Measurements from ENCODE around the gene MKS1.

The MKS1 gene

DNA sequence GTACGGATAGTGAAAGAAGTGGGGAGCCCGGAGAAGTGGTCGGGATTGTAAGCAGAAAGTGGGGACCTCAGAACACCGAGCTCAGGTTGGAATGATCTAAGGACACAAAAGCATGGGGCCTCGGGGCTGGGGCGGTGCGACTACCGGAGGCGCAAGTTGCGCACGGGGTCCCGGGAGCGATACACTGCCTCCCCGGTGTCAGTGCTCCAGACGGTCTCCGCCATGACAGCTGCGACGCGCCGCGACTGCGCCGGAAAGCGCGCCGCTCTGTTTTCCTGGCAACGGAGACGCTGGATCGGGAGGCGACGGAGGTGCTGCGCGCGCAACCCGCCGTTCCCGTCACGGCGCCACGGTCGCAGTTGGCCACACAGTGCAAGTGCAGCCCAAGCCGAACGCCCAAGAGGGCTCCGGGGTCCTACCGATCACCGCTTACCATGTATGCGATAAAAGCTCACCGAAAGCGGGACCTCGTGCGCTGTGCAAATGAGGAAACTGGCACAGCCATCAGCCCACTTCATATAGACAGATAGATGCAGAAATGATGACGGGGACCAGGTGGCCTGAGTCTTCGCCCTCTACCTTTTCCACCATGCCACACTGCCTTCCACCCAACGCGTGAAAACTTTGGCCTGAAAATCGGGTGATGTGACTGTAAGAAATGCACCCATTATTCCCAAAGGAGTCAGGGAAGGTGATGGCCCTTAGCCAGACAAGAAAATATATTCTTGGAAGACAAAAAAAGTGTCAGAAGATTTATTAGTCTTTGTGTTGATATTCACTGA lies at the start of gene MKS1:
Gene MKS1 (minus strand): TSS at position 249 of the 782 bp plus-strand sequence. CDS start 25 bp downstream, at position 224.
- DNase-seq (ENCODE audit: low spot score): peak; percentile 95

DNA sequence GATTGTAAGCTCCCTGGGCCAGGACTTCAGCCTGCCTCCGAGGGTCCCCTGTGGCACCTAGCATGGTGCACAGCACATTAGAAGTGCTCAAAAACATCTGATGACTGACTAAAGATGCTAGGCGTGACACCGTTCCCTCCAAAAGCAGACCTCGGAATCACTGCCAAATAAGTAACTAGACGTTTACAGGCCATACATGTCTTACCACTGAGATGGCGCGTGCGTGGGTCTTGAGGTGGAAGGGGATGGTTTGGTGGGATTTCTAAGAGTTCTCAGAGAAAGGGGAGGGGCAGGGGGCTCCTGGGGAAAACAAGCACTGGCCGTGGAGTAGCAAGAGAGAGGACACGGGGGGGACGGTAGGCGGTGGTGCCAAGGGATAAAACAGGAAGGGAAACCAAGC lies 49.3 kb upstream of the MKS1 start:
- DNase-seq (ENCODE audit: low spot score): no peak

DNA sequence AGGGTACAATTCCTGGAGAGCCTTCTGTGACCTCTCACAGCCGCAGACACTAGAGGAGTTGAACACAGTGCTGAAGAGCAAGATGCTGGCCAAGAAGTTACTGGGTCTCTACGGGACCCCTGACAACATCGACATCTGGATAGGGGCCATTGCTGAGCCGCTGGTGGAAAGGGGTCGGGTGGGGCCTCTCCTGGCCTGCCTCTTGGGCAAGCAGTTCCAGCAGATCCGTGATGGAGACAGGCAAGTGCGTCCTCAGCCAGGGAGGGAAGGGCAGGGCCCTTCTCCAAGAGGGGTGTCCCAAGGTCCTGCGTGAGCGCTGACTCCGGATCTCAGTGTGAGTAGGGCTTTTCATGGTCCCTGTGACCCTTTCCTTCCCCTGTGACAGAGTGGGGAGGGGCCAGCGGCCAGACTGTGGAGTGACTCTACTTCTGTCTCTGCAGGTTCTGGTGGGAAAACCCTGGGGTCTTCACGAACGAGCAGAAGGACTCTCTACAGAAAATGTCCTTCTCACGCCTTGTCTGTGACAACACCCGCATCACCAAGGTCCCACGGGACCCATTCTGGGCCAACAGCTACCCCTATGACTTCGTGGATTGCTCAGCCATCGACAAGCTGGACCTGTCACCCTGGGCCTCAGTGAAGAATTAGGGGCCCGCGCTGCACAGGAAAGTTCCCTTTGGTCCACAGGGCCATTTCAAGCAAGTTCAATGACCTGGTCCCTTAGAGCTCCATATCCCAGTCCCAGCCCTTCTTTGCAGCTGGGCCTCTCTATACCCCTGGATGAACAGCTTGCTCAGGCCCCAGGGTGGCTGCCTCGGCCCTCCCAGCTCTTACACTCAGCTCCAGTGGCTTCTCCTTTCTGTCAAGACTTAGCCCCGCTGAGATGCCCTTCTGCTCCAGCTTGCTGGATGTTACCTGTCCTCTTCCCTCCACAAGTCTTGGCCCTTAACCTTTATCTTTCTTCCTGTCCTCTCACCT lies 48.6 kb upstream of the MKS1 start:
- DNase-seq (ENCODE audit: low spot score): no peak

DNA sequence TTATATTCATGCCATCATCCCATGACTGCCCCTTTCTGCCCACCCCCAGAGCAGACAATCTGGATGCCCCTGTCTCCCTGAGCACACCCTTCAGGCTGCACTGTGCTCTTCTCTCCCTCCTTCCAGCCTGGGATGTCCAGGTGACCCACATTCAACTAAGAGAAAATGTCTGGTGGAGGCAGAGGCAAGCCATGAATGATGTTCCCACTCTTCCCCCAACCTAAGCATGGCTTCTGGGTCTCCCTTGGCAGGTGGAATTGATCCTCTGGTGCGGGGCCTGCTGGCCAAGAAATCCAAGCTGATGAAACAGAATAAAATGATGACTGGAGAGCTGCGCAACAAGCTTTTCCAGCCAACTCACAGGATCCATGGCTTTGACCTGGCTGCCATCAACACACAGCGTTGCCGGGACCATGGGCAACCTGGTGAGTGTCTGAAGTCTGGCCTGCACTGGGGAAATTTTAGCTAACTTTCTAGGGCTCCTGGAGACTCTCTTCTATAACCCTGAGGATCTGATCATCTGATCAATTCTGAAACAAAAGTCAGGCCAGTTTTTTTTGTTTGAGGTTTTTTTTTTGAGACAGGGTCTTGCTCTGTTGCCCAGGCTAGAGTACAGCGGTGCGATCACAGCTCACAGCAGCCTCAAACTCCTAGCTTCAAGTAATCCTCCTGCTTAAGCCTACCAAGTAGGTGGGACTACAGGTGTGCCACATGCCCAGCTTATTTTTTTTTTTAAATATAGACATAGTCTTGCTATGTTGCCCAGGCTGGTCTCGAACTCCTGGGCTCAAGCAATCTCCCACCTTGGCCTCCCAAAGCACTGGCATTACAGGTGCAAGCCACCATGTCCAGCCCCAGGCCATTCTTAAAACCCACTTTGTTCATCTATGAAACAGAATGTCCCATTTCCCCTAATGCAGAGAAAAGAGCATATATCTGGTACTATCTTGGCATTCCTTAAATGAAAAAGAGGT lies 47.1 kb upstream of the MKS1 start:
- DNase-seq (ENCODE audit: low spot score): no peak

DNA sequence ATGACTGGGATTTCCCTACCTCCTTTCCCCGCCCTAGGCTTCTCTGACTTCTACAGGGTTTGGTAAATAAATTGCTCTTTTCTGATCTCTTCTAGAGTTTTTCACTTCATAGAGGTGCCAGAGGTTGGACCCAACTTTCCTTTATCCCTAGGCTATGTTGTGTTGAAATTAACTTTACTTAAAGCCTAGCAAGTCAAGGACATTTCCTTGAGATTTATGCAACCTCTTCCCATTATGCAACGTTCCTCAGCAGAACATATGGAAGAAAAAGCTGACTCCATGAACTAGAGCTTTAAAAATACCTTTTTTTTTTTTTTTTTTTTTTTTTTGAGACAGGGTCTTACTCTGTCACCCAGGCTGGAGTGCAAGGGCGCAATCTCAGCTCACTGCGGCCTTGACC lies 46.2 kb upstream of the MKS1 start:
- no peak for DNase-seq (ENCODE audit: low spot score)

- no peak for DNase-seq (ENCODE audit: low spot score)
Measured at GRCh38 chr17:58264407-58265103, 45.5 kb upstream of the MKS1 start.

DNA sequence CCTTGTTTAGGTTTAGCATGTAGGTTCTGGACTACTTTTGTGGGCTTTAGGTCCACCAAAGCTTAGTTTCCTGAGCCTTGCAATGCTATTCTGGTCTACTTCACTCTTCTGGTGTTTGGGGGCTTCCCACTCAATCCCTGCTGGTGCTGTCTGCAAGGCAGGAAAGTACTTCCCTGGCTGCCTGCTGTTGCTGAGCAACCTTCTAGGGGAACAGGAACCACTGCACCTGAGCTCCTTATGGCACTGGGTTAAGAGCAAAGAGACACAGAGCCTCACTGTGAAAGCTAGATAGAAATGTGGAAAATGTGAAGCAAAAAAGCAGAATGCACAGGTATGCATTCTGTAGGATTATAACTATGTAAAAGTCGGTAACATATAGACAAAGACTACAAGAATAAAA lies 44.7 kb upstream of the MKS1 start:
- DNase-seq (ENCODE audit: low spot score): no peak

- DNase-seq (ENCODE audit: low spot score): no peak
Measured at GRCh38 chr17:58262149-58262548, 43.1 kb upstream of the MKS1 start.

DNA sequence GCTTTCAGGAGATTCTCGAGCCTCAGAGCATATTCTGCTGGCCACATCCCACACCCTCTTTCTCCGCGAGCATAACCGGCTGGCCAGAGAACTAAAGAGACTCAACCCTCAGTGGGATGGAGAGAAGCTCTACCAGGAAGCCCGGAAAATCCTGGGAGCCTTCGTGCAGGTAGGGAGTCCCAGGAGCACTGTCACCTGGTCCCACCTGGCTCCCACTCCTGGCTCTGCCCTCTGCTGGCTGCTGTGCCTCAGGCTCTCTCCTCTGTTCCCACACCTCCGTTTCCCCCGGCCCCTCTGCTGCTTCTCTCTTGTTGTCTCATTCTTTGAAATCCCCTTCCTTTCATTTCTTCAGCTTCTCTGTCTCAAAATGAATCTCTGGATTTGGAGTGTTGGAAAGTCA lies 35.7 kb upstream of the MKS1 start:
- no peak for DNase-seq (ENCODE audit: low spot score)

DNA sequence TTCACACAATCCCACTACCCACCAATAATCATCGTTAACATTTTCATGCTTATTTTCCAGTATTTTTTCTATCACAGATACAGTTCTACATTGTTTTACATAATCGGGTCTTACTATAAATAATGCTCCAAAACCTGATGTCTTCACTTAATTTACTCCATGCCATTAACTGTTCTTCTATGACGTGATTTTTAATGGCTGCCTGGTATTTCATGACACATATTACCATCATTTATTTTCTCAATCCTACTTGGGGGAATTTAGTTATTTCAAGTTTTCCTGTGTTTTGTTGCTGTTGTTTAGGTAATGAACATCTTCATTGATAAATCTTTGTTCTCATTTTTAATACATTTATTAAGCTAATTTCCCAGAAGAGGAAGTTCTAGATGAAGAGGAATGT lies 34.0 kb upstream of the MKS1 start:
- DNase-seq (ENCODE audit: low spot score): no peak

- DNase-seq (ENCODE audit: low spot score): no peak
Measured at GRCh38 chr17:58252141-58252540, 33.1 kb upstream of the MKS1 start.

DNA sequence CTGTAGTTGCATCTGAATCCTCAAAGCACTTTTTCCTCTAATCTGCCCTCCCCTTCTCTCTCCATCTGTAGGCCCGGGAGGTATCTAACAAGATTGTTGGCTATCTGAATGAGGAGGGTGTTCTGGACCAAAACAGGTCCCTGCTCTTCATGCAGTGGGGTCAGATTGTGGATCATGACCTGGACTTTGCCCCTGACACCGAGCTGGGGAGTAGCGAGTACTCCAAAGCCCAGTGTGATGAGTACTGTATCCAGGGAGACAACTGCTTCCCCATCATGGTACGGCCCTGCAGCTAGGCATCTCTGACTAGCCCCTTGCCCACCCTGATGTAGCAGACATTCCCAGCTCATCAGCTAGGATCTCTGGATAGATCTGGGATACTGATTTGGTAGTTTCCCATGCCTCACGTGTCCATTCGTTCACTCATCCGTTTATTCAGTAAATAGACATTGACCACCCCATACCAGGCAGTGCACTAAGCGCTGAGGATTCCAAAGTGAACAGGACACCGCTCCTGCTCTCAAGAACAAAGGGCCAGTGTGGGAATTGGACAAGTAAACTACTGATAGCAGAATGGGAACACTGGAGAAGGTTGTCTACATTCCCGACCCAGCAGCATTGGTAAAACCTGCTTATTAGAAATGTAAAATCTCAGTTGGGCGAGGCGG lies 31.4 kb upstream of the MKS1 start:
- no peak for DNase-seq (ENCODE audit: low spot score)

DNA sequence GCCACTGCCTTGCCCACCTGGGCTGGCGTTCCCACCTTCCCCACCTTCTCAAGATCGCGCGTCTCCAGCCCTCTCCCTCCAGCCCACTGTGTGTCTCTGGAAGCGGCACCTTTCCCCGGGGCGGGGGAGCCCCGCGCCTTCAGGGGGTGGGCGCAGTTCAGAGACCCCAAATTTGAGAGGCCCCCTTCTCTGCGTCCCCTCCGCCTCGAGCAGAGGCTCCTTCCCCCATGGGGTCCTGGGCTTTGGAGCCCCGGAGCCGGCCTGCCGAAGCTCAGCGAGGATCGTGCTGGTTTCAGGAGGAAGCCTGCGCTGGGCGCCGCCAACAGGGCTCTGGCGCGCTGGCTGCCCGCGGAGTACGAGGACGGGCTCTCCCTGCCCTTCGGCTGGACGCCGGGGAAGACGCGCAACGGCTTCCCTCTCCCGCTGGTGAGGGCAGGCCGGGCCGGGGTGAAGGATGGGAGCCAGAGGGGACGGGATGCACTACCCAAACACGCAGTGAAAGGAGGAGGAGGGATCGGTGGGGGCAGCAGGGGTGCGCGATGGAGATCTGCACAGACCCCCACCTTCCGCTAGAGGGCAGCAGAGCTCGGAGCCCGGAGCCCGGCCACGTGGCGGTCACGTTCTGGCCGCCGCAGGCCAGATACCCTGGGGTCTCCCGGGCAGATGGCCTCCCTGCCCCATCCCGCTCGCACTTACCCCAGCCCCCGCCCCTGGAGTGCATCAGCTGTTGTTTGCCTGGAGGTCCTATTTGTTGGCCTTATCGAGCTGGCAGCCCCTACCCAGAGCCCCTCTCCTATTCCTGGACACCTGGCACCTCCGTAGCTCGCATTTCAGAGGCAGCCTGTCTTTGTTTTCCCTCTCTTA lies 30.4 kb upstream of the MKS1 start:
- DNase-seq (ENCODE audit: low spot score): peak; percentile 47

DNA sequence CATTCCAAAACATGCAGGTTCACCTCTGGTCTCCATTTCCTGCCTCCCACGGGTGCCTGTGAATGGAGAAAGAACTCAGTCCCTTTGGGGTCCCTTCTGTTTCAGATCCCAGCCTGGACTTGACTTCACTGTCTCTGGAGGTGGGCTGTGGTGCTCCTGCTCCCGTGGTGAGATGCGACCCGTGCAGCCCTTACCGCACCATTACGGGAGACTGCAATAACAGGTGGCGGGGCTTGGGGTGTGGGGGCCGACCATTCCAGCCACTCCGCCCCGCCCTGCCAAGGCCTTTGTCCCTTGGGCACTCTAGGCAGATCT lies 29.9 kb upstream of the MKS1 start:
- DNase-seq (ENCODE audit: low spot score): no peak

DNA sequence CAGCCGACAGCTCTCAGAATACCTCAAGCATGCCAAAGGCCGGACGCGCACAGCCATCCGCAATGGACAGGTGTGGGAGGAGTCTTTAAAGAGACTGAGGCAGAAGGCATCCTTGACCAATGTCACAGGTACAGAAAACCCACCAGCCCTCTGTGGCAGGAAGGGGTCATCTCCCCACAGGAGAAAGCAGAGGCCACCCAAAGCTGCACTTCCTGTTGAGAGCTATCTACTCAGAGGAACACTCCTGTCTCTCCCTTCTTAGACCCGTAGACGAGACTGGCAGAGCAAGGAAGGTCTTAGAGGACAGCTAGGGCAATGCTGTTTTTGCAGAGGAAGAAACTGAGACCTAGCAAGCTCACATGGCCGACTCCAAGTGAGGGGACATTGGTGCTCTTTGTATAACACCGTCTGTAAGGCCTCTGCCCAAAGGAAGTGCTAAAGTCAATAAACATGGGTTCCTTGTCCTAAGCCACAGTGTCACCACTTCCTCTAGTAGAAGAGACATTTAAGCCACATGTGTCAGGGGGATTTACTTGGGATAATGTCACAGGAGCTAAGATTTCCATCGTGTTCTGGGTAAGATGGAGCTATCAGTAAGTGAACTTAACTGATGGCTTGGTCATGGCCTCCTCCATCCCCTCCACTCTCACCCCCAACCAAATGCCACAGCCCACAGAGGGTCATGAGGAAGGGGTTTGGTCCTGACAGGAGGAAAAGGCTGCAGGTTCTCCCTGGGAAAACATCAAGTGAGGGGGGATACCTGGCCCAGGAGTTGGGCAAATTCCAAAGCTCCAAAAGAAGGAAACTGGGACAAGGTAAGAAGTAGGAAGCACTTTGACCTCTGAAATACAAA lies 28.7 kb upstream of the MKS1 start:
- no peak for DNase-seq (ENCODE audit: low spot score)

- no peak for DNase-seq (ENCODE audit: low spot score)
Measured at GRCh38 chr17:58246781-58247180, 27.7 kb upstream of the MKS1 start.

DNA sequence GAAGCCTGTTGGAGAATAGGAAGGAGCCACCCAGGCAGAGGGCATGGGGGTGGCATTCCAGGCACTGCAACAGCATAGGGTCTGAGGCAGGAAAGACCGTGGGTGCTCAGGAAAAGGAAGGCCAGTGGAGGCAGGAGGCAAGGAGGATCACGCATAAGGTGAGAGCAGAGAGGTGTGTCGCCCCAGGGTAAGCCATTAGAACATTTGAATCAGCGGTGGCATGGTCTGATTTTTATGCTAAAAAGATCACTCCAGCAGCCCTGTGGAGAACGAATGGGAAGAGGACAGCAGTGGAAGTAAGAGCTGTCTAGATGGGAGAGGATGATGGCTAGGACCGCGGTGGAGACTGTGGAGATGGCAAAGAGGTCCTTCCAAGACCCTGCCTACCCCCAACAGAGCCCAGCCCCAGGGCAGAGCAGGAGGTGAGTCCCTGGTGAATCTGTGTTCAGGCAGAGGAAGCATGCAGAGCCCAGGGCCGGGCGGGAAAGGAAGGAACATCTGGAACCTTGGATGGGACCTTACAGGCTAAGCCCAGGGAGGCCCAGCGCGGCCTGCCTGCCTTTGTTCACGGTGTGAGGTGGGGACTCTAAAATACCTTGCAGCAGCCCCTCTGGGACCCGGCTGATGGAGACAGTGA lies 27.2 kb upstream of the MKS1 start:
- no peak for DNase-seq (ENCODE audit: low spot score)

- DNase-seq (ENCODE audit: low spot score): no peak
Measured at GRCh38 chr17:58245428-58246103, 26.5 kb upstream of the MKS1 start.
